Measurements from ENCODE around the gene FAM149B1.
A peak's percentile ranks its signal among the peaks of the same experiment; 100 is the strongest.
"Not testable (repeated sequence)": the region's sequence is repeated elsewhere in the genome, so short reads cannot be mapped to it uniquely, and the experiment has no call there.

The FAM149B1 gene

GRCh38 chr10:73233883-73234282, 66.0 kb downstream of the FAM149B1 start:
- no peak for DNase-seq

DNA sequence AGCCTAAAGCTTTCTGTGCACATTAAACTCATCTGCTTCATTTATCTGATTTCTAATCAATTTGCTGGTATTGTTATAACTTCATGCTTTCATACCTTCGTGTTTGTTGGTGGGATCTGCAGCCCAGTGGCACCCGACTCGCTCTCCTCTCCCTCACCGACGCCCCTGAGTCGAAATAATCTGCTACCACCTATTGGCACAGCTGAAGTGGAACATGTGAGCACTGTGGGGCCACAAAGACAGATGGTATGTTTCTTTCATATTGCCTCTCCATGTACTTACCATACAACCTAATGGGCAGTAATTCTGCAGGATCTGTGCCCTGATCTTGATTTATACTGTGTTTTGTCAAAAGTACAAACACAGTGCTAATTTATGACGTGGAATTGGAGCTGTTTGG, 66.8 kb downstream of the FAM149B1 start:
- DNase-seq = no peak

- no peak for DNase-seq
Observed at GRCh38 chr10:73238990-73239566, 71.2 kb downstream of the FAM149B1 start.

DNA sequence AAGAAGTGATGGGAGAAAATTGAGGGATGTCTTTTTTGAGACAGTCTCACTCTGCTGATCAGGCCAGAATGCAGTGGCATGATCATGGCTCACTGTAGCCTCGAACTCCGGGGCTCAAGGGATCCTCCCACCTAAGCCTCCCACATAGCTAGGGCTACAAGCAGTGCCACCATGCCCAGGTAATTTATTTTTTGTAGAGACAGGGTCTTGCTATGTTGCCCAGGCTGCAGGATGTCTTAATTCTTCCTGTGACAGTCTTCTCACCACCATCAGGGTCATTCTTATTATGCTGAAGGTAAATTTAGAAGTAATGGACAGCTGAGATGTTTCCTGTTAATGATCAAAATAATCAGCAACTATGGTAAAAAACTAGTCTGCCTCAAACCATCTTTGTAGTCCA, 72.0 kb downstream of the FAM149B1 start:
- DNase-seq = no peak

DNA sequence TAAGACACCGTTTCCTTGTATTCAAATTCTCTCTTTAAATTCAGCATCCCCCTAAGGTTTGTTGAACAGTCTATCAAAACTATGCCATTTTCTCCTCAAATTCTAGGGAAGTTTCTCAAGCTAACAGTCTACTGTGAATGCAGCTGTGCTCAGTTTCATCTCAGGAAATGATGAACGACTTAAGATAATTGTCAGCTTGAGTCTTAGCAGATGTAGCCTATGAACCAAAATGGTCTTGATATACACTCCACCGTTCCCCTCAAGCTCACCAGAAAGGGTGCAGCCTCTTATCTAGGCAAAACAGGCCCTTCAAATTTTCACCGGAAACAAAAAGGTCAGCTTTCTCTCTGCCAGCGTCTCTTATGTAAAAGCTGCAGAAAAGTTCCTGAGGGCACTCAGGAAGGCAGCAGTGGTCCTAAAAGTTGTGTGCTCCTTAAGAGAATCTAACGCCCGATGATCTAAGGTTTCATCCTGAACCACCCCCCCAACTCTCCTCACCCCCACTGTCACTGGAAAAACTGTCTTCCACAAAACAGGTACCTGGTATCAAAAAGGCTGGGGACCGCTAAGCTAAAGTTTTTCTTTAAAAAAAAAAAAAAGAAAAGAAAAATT, 77.1 kb downstream of the FAM149B1 start:
- no peak for DNase-seq

- DNase-seq = no peak
Observed at GRCh38 chr10:73246322-73246645, 78.4 kb downstream of the FAM149B1 start.

DNA sequence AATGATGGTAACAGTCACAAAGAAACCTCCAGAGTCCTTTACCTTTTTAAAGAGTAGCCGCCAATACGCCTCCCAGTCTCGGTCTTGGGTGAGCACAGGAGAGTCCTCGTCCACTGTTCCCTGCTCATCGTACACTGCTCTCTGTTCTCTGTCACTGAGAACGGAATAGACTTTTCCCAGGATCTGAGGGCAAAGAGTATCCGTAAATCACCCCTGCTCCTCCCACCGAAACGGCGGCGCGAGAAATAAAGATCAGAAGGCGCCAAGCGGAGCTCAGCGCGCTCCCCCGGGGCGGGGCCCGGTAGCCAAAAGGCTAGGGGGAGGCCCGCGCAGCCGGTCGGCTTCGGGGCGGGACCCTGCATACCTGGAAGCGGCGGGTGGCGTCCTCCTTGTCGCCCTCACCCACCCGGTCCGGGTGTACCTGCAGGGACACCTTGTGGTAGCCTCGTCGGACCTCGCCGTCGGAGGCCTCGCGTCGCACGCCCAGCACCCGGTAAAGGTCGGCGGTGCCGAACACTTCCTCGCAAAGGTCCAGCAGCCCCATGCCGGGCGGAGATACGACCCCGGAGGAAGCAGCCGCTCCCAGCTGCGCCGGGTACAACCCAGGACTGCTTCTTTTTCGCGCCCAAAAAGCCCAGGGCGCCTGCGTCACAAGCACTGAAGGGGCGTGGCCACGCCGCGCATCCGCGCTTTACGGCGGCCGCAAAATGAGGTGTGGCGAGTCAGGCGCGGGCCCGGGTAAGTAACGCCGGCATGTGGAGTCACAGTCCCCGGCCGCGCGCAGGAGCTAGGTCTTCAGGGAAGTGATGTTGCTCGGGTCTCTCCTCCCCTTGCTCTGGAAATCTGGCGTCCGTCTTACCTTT, 79.0 kb downstream of the FAM149B1 start, which contains the start of gene DNAJC9:
Gene DNAJC9, minus strand, starts transcription at position 610 of the 863 bp plus-strand sequence. Its CDS starts 66 bp downstream, at position 544.
- DNase-seq = peak; percentile 62 to 93 (median 87)

DNA sequence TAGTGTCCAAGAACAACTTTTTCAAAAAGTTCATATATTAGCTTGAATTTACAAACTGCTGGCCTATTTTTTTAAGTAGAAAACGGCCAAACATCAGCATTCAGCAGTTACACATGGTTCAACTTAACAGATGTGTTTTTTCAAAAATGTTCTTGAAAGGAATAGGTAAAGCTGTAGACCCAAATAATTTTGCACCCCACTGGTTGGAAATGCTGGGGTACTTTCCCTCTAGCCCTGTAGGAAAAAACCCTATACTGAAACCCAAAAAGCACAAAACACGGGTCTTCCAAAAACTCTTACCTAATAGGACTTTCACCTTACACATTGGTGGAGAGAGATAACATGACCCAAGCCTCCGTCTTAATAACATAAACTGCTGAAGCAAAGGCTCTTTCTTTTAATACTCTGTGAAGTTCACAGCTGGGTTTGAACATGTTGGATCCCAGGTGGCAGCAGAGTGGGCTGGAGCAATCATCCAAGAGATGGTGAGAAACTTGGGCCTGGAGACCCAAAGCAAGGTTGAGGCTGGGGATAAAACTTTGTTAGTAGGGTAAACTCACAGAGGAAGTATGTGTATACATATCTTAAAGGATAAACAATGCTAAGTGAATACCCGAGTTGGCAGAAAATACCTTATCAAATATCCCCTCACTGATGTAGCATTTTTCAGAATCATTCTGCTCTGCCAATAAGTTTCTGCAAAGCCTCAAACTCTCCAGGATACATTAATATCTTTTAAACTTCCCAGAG, 79.8 kb downstream of the FAM149B1 start:
- no peak for DNase-seq

- DNase-seq = no peak
Observed at GRCh38 chr10:73248259-73248724, 80.4 kb downstream of the FAM149B1 start.

- DNase-seq = no peak
Observed at GRCh38 chr10:73251683-73252444, 83.9 kb downstream of the FAM149B1 start.

DNA sequence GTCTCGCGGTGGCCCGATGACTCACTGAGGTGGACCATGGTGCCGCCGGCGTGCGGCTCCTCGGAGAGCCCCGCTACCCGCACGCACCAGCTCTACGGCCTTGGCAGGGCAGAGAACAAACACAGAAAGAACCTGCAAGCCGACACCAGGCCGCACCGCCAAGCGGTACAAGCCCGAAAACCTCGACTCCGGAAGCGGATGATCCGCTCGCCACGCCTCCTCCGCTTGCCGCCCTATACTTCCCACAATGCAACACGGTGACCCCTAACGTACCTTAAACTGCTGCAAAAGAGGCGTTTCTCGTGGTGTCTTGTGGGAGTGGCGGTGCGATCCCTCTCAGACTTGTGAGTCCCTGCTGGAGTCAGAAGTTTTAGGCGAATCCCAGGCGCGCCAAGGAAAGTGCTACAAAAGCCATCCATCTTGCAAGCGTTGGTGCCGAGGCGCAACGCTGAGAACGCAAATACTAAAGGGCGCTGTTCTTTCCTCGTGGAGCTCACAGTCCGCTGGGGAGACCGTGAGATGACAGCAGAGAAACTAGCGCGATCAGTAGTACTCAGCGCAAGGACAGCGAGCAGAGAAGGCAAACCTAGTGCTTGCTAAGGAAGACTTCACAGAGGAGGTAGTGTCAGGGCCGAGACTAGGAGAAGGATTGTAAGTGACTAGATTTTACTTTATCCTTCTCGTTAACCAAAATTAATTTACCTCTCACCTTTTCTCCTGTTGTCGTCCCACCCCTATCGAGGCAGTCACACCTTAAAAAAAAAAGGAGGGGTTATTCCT, 84.7 kb downstream of the FAM149B1 start, which contains the start of gene MRPS16:
Gene MRPS16, minus strand, starts transcription at position 200 of the 780 bp plus-strand sequence. Its CDS starts 162 bp downstream, at position 38.
- peak; percentile 73 to 95 (median 92) for DNase-seq

GRCh38 chr10:73253225-73253555, 85.3 kb downstream of the FAM149B1 start:
- no peak for DNase-seq

- not testable (repeated sequence) for DNase-seq
Observed at GRCh38 chr10:73258612-73259011, 90.7 kb downstream of the FAM149B1 start.

DNA sequence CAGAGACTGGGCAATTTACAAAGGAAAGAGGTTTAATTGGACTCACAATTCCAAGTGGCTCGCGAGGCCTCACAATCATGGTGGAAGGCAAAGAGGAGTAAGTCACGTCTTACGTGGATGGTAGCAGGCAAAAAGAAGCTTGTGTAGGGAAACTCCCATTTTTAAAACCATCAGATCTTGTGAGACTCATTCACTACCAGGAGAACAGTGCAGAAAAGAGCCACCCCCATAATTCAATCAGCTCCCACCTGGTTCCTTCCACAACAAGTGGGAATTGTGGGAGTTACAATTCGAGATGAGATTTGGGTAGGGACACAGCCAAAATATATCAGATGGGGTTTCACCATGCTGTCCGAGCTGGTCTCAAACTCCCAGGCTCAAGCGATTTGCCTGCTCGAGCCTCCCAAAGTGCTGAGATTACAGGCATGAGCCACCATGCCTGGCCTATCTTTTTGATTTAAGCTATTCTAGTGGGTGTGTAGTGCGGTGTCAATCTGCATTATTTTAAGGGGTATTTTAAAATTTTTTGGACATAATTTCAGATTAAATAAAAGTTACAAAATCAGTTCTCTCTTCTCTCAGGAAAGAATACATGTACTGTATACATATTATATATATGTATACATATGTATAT, 93.6 kb downstream of the FAM149B1 start:
- no peak for DNase-seq

DNA sequence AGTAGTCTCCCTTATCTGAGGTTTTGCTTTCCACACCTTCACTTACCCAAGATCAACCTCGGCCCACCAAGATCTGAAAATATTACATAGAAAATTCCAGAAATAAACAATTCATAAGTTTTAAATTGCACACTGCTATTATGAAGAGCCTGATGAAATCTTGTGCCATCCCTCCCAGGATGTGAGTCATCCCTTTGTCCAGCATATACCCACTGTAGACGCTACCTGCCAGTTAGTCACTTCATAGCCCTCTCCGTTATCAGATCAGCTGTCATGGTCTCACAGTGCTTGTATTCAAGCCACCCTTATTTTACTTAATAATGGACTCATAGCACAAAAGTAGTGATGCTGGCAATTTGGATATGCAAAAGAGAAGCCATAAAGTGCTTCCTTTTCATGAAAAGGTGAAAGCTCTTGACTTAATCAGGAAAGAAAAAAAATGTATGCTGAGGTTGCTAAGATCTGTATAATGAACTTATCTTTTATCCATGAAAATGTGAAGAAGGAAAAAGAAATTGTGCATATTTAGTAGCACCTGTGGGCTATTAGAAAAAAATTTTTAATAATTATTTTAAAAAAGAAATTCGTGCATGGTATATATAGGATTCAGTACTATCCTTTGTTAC, 94.3 kb downstream of the FAM149B1 start:
- DNase-seq = no peak

GRCh38 chr10:73262880-73263555, 95.1 kb downstream of the FAM149B1 start:
- DNase-seq = no peak

DNA sequence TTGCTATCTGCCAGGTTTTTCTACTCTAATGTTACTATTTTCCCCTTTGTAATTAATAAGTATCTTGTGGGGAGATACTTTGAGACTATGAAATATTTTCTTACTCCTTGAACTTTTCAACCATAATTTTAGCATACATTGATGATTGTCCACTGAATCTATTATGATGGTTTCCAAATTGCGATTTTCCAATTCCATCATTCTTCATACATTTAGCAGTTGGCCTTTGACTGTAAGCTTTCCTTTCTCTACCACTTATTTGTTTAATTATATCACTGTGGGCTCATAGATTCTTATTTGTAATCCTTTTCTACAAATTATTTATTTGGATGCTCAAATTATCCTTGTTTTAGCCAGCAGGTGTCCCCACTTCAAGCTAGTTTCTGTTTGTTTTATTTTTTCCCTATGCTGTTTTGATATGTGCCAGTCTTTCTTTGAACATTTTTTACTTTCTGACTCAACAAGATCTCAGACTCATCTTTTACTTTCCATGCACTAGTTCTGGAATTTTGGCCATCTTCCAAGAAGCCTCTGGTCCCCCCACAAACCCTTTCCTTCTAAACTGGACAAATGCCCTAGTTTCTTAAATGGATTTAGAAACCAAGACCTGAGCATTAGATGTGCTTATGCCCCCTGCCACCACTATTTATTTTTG, 95.9 kb downstream of the FAM149B1 start:
- no peak for DNase-seq

DNA sequence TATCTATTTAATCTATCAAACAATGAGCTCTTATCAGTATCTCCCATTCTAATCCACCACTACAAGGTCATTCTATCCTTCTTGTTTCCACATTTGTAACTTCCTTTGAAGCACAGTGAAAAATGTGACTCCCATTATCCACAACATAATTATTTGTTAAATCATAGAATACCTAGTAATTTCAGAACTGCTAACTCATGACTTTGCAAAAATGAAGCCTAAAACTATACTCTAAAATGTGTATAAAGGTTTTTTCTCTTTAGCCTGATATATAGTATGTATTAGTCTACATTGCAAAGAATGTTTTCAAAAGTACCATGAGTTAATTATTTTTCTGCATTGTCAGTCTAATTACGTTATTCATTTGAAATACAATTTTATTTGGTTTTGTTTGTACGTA, 96.5 kb downstream of the FAM149B1 start:
- no peak for DNase-seq

- no peak for DNase-seq
Observed at GRCh38 chr10:73281097-73281496, 113.2 kb downstream of the FAM149B1 start.
